Measurements from ENCODE around the gene CDR2.

- TF ChIP-seq POLR2A (IDR thresholded peaks at IDR 0.05; ENCODE audit: low read length) (no peak), GATA1 (IDR thresholded peaks at IDR 0.05; ENCODE audit: low read depth, low read length) (no peak)
Observed at GRCh38 chr16:22380529-22380928, 6.1 kb upstream of the CDR2 start.
